HL-60/S4 (cell line): ENCODE measurements around the gene CLIP4.

ENCODE experiments used
- in situ Hi-C: fragments of 300-500 bp; cut with MboI; formaldehyde crosslinking; loops from 2 replicates; pipeline ENCODE4 v1.14.3; 2022; ENCODE audit warnings: low sequenced_read_pairs

Gene CLIP4

DNA sequence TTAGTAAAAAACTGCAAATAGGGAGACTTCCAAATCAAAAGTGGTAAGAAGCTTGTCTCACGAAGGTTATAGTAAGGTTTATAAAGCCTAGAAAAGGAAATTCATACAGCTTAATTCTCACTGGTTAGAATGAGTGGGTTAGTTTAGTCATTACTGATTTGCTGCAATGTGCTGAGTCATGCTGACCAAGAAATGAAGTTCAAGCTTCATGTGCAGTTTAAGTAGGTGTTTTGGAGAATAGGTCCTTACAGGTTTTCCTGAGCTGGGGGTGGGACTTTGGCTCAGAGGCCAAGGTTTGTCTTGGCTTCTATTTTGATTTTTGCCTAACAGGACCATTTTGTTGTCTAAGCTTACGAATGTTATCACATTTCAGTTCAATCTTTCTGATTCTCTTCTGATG, 15.1 kb downstream of the CLIP4 start:
- in situ Hi-C loops = no loop called here

DNA sequence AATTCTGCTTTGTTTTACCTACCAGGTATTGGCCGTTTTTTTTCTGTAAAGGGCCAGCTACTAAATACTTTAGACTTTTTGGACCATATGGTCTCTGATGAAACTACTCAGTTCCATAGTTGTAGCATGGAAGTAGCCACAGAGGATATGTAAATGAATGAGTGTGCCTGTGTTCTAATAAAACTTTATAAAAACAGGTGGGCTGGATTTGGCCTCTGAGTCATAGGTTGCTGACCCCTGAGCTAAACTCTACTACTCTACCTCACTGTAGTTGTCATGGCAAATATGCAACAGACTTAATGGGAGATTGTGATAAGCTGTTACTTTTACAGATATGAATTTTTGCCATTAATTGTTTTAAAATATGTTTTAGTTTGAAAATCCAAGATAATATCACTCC, 19.7 kb downstream of the CLIP4 start:
- in situ Hi-C loops = no loop called here

DNA sequence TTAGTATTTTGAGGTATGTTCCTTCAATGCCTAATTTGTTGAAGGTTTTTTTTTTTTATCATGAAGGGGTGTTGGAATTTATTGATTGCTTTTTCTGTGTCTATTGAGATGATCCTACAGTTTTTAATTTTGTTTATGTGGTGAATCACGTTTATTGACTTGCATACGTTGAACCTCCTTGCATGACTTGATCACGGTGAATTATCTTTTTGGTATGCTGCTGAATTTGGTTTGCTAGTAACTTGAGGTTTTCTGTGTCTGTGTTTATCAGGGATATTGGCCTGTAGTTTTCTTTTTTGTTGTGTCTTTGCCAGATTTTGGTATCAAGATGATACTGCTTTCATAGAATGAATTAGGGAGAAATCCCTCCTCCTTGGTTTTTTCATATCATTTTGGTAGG, 23.9 kb downstream of the CLIP4 start:
- in situ Hi-C loops = no loop called here

GRCh38 chr2:29139731-29140130, 24.5 kb downstream of the CLIP4 start:
- in situ Hi-C loops = no loop called here

DNA sequence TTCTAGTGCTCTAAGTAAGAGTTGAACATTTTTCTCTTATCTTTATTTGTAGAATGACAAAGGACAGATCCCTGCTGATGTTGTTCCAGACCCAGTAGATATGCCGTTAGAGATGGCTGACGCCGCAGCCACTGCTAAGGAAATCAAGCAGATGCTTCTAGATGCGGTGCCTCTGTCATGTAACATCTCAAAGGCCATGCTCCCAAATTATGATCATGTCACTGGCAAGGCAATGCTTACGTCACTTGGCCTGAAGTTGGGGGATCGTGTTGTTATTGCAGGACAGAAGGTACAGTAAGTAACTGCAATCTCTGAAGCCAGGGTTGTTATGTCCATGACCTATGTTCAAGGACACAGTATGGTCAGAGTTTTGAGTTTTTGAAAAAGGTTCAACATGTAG, 28.4 kb downstream of the CLIP4 start:
- in situ Hi-C loops = no loop called here

DNA sequence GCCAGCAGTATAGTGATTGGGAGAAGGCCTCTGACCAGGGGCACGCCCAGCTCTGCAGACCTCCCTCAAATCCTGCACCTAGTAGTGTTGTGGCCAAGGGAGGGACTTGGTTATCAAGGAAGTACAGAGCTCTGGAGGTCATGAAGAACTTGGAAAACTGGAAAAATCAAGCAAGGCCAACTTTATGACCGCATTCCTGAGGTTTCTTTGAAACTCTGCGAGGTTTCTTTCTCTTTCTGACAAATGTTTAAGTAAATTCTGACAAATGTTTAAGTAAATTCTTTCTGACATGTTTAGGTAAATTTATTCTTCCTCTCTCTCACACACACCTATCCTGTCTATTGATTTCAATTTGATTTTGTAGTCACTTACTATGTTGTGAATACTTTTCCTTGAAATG, 31.0 kb downstream of the CLIP4 start:
- in situ Hi-C loops = no loop called here

- in situ Hi-C loops = no loop called here
Observed at GRCh38 chr2:29147963-29148362, 32.7 kb downstream of the CLIP4 start.

GRCh38 chr2:29154610-29155009, 39.4 kb downstream of the CLIP4 start:
- in situ Hi-C loops = no loop called here

GRCh38 chr2:29155578-29155977, 40.4 kb downstream of the CLIP4 start:
- in situ Hi-C loops = no loop called here

DNA sequence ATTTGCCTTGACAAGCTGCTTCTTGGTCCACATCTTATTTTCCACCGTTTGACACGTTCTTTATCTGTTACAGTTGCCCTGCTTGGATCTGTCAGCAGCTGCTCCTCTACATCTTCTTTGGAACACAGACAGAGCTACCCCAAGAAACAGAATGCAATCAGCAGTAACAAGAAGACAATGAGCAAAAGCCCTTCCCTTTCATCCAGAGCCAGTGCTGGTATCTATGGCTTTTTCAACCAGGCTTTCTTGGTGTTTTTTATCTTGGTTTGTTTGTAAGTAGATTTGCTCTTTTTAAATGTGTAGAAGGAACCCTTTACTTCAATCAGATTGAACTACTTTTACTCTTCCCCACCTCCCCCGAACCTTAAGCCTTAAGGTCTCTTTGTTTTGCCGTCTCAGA, 41.9 kb downstream of the CLIP4 start:
- in situ Hi-C loops = no loop called here

- in situ Hi-C loops = no loop called here
Observed at GRCh38 chr2:29159125-29159524, 43.9 kb downstream of the CLIP4 start.

- in situ Hi-C loops = no loop called here
Observed at GRCh38 chr2:29160184-29160583, 45.0 kb downstream of the CLIP4 start.

DNA sequence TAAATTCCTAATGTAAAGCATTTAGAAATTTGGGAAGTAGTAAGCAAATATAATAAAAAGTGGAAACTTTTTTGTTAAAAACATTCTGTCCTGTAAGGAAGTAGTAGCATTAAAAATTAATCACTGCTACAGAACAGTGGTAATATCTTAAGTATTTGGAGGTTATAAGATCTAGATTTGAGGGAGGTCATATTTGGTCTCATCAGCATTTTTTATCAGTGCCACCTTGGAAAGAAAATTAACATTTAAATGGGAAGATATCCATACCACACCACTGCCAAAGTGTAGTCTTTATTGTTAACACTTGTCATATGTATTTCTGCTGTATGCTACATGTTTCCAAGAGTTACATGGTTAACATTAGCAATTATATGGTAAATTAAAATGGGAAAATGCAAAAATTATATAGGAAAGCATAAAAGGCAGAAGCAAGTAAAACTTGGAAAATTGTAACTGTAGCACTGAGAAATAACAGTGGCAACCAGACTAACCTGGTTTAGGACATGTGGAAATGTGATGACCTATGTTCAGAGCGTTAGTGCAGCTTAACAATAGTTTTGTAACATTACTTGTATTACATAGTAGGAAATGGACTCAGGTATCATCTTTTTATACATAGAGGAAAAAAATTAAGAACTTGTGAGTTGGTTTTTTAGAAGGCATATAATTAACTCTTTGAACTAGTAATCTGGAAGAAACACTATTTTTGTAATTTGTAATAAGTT, 47.2 kb downstream of the CLIP4 start:
- in situ Hi-C loops = no loop called here

DNA sequence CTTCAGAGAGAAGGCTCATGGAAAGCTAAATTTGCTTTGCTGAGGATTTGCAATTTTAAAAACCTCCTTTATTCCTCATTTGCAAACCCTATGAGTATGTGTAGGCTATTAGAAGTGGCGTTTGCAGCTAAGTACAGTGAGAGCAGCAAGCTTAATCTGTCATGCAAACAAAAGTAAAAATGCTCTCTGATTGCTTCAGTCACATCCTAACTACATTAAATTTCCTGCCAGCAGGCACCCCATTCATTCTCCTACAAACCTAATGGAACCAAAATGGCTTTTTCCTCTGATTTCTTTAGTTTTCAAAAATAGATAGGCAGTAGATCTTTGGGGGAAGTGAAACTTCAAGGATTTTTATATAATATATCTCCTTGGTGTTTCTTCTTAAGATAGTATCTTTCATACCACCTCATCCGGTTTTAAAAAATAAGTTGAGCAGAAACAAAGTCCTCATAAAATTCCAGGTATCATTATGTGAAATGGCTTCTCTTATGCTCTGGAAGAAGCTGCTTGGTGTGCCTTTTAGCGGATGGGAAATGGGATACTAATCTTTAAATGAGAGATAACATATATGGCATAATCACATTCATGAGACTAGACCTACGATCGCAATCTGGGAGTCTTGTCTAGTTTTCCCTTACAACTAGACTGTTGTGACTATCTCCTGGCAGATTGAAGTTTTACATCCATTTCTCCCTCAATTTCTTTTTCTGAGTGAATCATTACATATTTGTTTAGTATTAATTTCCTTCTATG, 49.1 kb downstream of the CLIP4 start:
- in situ Hi-C loops = no loop called here

DNA sequence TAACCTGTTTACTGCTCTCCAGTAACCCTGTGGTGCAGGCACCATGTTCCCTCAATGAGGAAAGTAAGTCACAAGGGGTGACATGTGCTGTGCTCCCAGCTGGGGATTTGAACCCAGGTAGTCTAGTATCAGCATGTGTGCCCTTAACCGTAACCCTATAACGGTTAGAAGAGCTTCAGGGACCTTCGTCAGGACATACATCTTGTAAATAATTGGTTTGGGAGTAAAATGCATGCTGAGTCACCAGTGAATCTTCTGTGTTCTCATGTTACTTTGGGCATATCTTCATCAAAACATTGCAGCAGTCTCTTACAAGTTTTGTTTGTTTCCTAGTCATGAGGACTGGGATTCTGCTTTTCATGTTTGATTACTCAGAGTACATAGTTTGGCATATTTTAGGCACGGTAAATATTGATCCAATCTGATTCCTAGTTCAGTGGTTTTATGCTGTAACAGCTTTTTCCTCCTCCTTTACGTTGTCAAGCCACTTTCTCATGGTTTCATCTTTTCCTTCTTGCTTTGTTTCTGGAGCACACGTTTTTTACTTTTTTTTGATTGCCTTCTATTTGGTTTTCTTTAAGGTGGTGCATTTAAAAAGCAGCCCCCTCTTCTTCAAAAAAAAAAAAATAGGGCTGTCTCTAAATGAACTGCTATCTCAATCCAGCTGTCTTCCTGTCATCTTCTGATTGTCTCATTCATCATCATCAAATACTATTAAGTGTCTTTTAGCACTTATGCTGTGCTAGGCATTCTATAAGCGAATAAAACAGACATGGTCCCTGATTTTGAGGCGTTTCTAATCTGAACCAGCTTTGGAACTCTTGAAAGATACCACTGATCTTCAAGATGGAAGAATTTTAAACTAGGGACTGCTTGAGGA, 50.4 kb downstream of the CLIP4 start:
- in situ Hi-C loops = no loop called here

- in situ Hi-C loops = no loop called here
Observed at GRCh38 chr2:29166242-29167039, 51.2 kb downstream of the CLIP4 start.

DNA sequence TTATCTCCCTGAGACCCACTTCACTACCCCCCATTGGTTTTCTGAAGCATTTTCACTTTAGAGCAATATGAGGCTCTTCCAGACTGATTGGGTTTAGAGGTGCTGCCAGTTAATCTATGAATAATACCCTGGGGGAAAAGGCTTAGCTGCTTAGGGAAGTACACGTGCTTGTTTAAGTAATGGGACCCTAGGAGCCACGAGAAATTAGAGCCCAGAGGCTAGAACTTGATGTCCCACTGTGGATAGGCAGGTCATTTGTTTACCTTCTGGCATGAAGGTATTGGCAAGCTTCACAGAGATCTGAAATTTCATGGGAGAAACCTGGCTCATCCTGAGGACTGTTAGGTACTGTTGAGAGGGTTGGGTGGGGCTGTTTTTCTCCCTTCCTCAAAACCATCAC, 59.7 kb downstream of the CLIP4 start:
- in situ Hi-C loops = no loop called here

- in situ Hi-C loops = no loop called here
Observed at GRCh38 chr2:29175338-29175737, 60.1 kb downstream of the CLIP4 start.

- in situ Hi-C loops = no loop called here
Observed at GRCh38 chr2:29182334-29182733, 67.1 kb downstream of the CLIP4 start.

DNA sequence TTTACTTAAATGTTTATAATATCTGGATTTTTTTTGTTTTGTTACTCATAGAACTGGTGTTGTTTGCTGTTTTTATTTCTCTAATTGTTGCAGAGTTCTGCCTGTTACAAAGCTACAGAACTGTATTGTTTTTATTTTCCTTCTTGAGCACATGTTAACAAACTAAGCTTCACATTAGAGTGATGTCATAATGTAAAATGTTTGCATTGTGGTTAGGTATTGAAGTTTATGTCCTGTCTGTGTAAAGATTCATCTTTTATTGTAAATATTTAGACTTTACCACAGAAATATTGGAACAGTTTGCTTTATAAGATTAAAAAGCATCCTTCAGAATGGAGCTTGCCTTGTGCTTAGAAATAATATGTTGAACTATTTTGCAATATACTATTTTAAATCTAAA, 67.7 kb downstream of the CLIP4 start:
- in situ Hi-C loops = no loop called here

DNA sequence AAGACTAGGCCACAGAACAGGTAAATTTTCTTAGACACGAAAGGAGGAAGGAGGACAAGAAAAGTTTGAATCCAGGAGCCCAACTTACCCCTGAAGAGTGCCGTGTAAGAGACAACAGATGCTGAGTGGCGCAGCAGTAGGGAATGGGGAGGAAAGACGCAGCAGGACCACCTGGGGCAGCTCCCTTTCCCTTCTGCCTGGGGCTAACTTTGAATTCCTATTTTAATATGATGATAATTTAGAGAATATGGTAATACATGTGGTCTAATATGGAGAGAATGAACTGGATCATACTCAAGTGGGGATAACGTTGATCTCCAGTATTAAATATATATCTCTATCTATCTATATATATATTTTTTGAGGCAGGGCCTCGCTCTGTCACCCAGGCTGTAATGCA, 69.3 kb downstream of the CLIP4 start:
- in situ Hi-C loops = no loop called here
